Measurements from ENCODE around the gene SMG6. TPM values are rescaled to one million over a fixed set of nuclear protein-coding genes. Genes with fewer than 3 reads are reported as not detected.

Gene SMG6
- total and polyA plus RNA-seq, 2 of the 13 experiments (the other 11 are each of a cell fraction or from before 2014, with no cell fraction given), result 4.6 to 14.6 TPM

DNA sequence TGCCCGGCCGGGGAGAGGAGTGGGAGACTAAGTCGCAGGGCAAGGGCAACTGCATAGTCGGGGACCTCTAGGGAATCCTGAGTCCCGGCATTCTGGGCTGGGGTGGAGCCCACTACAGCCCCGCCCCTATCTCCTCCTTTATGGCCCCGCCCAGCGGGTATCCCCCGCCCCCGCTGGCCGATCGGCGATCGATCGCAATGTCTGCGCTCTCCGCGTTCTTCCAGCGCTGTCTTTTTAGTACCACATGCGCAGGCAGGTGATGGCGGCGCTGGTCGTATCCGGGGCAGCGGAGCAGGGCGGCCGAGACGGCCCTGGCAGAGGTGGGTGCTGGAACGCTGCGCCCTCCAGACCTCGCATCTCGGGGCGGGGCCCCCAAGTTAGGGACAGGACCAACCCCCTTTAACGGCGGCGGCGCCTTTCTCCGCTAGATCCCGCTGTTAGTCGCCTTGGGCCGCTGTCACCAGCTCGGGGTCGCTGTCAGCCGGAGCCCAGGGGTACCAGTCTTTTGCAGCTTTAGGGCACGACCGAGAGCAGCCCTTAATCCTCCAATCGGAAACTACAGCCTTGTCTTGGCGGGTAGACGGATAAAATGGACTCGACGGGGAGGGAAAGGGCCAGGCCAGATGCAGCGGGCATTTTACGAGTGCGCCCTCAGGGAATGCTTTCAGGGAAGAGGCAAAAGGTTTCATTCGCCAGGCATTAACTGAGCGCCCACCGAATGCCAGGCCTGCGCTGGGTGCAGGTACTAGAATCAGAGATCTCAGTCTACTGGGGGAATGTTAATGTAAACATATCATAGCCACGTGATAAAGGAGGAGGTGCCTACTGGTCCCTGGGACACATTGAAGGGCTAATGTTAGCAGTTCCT, 273.4 kb downstream of the SMG6 start, which contains the start of gene DPH1 (continued):
- TF ChIP-seq CENPT (CRISPR knock-in tag; IDR thresholded peaks at IDR 0.05; ENCODE audit: low read depth), result 0 out of 2 replicates have a peak, but pooled peaks have one; percentile 70
- peak; percentile 77; the same call in 1 of the 2 replicates for TF ChIP-seq PHF20 (CRISPR knock-in tag; IDR thresholded peaks at IDR 0.05)
- TF ChIP-seq YEATS4 (CRISPR knock-in tag; IDR thresholded peaks at IDR 0.05; ENCODE audit: borderline replicate concordance), result peak; percentile 77
- TF ChIP-seq MXI1 (IDR thresholded peaks at IDR 0.05; ENCODE audit: borderline replicate concordance, low read depth, low read length), result peak; percentile 97
- TF ChIP-seq ZNF253 (CRISPR knock-in tag; IDR thresholded peaks at IDR 0.05; ENCODE audit: borderline replicate concordance), result peak; percentile 48; the same call in 1 of the 2 replicates
- TF ChIP-seq, protein P1, sequence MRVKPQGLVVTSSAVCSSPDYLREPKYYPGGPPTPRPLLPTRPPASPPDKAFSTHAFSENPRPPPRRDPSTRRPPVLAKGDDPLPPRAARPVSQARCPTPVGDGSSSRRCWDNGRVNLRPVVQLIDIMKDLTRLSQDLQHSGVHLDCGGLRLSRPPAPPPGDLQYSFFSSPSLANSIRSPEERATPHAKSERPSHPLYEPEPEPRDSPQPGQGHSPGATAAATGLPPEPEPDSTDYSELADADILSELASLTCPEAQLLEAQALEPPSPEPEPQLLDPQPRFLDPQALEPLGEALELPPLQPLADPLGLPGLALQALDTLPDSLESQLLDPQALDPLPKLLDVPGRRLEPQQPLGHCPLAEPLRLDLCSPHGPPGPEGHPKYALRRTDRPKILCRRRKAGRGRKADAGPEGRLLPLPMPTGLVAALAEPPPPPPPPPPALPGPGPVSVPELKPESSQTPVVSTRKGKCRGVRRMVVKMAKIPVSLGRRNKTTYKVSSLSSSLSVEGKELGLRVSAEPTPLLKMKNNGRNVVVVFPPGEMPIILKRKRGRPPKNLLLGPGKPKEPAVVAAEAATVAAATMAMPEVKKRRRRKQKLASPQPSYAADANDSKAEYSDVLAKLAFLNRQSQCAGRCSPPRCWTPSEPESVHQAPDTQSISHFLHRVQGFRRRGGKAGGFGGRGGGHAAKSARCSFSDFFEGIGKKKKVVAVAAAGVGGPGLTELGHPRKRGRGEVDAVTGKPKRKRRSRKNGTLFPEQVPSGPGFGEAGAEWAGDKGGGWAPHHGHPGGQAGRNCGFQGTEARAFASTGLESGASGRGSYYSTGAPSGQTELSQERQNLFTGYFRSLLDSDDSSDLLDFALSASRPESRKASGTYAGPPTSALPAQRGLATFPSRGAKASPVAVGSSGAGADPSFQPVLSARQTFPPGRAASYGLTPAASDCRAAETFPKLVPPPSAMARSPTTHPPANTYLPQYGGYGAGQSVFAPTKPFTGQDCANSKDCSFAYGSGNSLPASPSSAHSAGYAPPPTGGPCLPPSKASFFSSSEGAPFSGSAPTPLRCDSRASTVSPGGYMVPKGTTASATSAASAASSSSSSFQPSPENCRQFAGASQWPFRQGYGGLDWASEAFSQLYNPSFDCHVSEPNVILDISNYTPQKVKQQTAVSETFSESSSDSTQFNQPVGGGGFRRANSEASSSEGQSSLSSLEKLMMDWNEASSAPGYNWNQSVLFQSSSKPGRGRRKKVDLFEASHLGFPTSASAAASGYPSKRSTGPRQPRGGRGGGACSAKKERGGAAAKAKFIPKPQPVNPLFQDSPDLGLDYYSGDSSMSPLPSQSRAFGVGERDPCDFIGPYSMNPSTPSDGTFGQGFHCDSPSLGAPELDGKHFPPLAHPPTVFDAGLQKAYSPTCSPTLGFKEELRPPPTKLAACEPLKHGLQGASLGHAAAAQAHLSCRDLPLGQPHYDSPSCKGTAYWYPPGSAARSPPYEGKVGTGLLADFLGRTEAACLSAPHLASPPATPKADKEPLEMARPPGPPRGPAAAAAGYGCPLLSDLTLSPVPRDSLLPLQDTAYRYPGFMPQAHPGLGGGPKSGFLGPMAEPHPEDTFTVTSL (CRISPR knock-in tag; IDR thresholded peaks at IDR 0.05; ENCODE audit: borderline replicate concordance), result no peak
- no peak for TF ChIP-seq SMYD3 (CRISPR knock-in tag; IDR thresholded peaks at IDR 0.05)
- TF ChIP-seq CCAR2 (optimal IDR thresholded peaks at IDR 0.05; ENCODE audit: low read depth, low read length), result no peak
- no peak for TF ChIP-seq JUND (CRISPR knock-in tag; IDR thresholded peaks at IDR 0.05)
- peak; percentile 63; the same call in 1 of the 2 replicates for TF ChIP-seq ZSCAN9 (CRISPR knock-in tag; IDR thresholded peaks at IDR 0.05; ENCODE audit: borderline replicate concordance)
- 0 out of 2 replicates have a peak, but pooled peaks have one; percentile 63 for TF ChIP-seq SNAI1 (CRISPR knock-in tag; IDR thresholded peaks at IDR 0.05; ENCODE audit: borderline replicate concordance)
- TF ChIP-seq ZNF605 (CRISPR knock-in tag; IDR thresholded peaks at IDR 0.05), result no peak
- TF ChIP-seq NR2C2 (CRISPR knock-in tag; IDR thresholded peaks at IDR 0.05; ENCODE audit: borderline replicate concordance), result peak; percentile 75
- TF ChIP-seq ZNF589 (CRISPR knock-in tag; conservative IDR thresholded peaks at IDR 0.05), result peak; percentile 74; the same call in 1 of the 2 replicates
- TF ChIP-seq RFXANK (CRISPR knock-in tag; IDR thresholded peaks at IDR 0.05), result no peak
- no peak for TF ChIP-seq TCF7 (IDR thresholded peaks at IDR 0.05; ENCODE audit: low read depth)
- TF ChIP-seq RFX3 (CRISPR knock-in tag; IDR thresholded peaks at IDR 0.05), result peak; percentile 32; the same call in 1 of the 2 replicates
- TF ChIP-seq KDM5A (IDR thresholded peaks at IDR 0.05; ENCODE audit: borderline replicate concordance, low read length), result peak; percentile 85
- TF ChIP-seq, protein P2, sequence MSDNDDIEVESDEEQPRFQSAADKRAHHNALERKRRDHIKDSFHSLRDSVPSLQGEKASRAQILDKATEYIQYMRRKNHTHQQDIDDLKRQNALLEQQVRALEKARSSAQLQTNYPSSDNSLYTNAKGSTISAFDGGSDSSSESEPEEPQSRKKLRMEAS (IDR thresholded peaks at IDR 0.05), result peak; percentile 98
- TF ChIP-seq SMC3 (IDR thresholded peaks at IDR 0.05; ENCODE audit: low read length), result no peak; the same call in 1 of the 2 replicates
- TF ChIP-seq, protein P3, sequence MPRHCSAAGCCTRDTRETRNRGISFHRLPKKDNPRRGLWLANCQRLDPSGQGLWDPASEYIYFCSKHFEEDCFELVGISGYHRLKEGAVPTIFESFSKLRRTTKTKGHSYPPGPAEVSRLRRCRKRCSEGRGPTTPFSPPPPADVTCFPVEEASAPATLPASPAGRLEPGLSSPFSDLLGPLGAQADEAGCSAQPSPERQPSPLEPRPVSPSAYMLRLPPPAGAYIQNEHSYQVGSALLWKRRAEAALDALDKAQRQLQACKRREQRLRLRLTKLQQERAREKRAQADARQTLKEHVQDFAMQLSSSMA (CRISPR knock-in tag; IDR thresholded peaks at IDR 0.05), result no peak
- TF ChIP-seq ARHGAP35 (CRISPR knock-in tag; IDR thresholded peaks at IDR 0.05; ENCODE audit: borderline replicate concordance), result 0 out of 2 replicates have a peak, but pooled peaks have one; percentile 61
- TF ChIP-seq ZNF841 (CRISPR knock-in tag; IDR thresholded peaks at IDR 0.05; ENCODE audit: borderline replicate concordance), result no peak

Measured in HepG2 (cell line).